ENCODE data around the gene VGLL4. TPM values are rescaled to one million over a fixed set of nuclear protein-coding genes. Genes with fewer than 3 reads are reported as not detected.

Gene VGLL4
- polyA plus RNA-seq, 2 of the 4 experiments (the other 2 are of a cell fraction): 24.7 to 28.1 TPM

DNA sequence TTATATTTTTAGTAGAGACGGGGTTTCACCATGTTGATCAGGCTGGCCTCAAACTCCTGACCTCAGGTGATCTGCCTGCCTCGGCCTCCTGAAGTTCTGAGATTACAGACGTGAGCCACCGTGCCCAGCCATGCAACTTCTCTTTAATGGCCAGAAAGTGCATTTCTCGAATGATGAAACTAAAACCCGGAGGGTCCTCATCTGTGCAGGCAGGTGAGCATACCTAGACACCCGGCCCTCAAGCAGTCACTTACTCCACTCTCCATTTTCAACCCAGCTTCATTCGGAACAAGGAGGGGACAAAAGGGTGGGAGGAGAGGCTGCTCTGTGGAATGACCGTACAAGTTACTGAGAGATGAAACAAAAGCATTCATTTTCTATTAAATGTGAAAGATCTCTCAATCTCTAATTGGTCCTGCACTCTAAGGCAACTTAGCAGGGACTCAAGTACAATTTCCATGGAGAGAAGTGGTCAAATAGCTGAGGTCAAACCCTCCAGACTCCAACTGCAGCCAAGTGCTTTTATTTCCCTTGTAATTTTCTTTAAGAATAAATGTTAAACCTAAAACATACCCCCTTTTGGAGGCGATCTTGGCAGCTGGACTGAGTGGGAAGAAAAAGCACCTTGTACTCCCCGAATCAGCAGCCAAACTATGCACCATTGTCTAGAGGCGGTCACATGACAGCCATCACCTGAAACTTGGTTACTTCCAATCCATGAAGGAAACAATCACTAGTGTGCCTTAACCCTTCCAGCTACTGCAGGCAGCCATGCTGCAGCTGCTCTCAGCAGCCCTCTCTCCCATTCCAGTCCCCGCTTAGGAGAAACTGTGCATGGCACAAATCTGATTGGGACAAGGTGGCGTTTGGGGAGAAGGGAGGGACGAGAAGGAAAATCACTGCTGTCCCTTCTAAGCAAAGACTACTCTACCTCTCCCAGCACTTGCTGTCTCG, 62.2 kb downstream of the VGLL4 start (continued):
- no peak for TF ChIP-seq CHD2 (IDR thresholded peaks at IDR 0.05; ENCODE audit: low read length, partially characterized antibody)

DNA sequence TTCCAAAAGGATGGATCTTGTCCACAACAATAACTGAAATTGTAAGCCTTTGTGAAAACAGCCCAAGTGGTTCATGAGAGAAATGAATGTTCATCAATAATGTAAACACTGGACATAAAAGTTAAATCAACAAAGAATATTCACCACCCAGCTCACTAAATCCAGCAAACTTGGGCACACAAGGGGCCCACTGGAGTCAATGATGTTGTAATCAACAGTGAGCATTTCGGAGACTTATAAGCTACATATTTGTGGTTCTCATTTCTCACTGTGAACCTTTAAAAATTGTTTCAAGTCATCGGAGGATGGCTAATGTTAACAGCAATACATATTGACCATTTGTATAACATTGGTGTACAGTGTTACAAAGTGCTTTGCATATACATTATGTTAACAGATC, 63.1 kb downstream of the VGLL4 start:
- Histone ChIP-seq H3K9me3 (no peaks in the 10 kb centered on the region), H3K4me1 (peaks cover 11% of the 10 kb centered on the region; the same call in 2 of the 3 replicates), H3K4me3 (no peak overlapping the region), H3K27ac (no peak overlapping the region), H3K4me2 (no peak overlapping the region)
- TF ChIP-seq, protein P1, sequence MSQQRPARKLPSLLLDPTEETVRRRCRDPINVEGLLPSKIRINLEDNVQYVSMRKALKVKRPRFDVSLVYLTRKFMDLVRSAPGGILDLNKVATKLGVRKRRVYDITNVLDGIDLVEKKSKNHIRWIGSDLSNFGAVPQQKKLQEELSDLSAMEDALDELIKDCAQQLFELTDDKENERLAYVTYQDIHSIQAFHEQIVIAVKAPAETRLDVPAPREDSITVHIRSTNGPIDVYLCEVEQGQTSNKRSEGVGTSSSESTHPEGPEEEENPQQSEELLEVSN (IDR thresholded peaks at IDR 0.05; ENCODE audit: borderline replicate concordance, low read depth): no peak
- POLR2A ChIA-PET: no interaction called here
- ATAC-seq (no peak), FAIRE-seq (no peak), DNase-seq (ENCODE audit: low read depth in 1 of 2, low spot score in 1 of 2) (no peak)
- CTCF ChIA-PET: interaction anchor here (1.1 to 1.7 kb wide), 2 partner anchors 71 to 202 kb away, joined by 3 to 4 read pairs; no protein-coding TSS in a partner anchor
- 92% methylated on average over 2 of the region's 2 CpGs for WGBS (ENCODE audit: missing lambda C conversion rate)

DNA sequence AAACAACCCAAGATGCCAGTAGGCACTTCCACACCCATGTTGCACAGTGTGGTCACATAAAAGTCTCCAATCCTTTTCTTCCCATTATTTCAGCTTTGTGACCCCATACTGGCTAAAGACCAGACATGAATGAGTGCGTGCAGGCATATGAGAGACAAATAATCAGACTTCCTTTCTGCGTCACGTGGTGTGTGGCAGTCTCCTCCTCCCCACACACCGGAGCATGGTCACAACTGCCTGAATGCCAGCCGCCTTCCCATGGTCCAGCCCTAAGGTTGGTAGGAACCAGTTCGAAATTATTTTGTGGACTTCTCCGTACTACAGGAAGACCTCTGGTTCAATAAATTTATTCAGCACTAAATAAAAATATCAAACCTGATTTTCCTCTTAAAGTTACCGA, 65.5 kb downstream of the VGLL4 start:
- CTCF ChIA-PET: interaction anchor here (0.6 to 1.5 kb wide), 3 partner anchors 77 to 214 kb away, joined by 3 to 4 read pairs (median 3); no protein-coding TSS in a partner anchor
- FAIRE-seq: no peak

GRCh38 chr3:11576453-11576852, 67.3 kb downstream of the VGLL4 start:
- ChIA-PET CTCF (interaction anchor here (1.2 kb wide), 1 partner anchor 13 kb away, joined by 4 read pairs; no protein-coding TSS in a partner anchor), POLR2A (no interaction called here)
- 86% methylated on average over 9 of the region's 9 CpGs for WGBS (ENCODE audit: missing lambda C conversion rate)
- Histone ChIP-seq H3K27ac (no peak overlapping the region), H3K4me1 (no peaks in the 10 kb centered on the region), H3K9me3 (no peaks in the 10 kb centered on the region), H3K4me3 (no peak overlapping the region), H3K4me2 (no peak overlapping the region)
- no peak for DNase-seq (ENCODE audit: low read depth in 1 of 2, low spot score in 1 of 2)
- TF ChIP-seq PHF8 (IDR thresholded peaks at IDR 0.05; ENCODE audit: borderline replicate concordance, low read depth): no peak
- TF ChIP-seq ZNF302 (CRISPR knock-in tag; IDR thresholded peaks at IDR 0.05): no peak
- TF ChIP-seq, protein P2, sequence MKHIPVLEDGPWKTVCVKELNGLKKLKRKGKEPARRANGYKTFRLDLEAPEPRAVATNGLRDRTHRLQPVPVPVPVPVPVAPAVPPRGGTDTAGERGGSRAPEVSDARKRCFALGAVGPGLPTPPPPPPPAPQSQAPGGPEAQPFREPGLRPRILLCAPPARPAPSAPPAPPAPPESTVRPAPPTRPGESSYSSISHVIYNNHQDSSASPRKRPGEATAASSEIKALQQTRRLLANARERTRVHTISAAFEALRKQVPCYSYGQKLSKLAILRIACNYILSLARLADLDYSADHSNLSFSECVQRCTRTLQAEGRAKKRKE (CRISPR knock-in tag; IDR thresholded peaks at IDR 0.05; ENCODE audit: low read depth): no peak
- TF ChIP-seq CHD4 (IDR thresholded peaks at IDR 0.05; ENCODE audit: borderline replicate concordance): no peak
- no peak for TF ChIP-seq SREBF2 (IDR thresholded peaks at IDR 0.05)
- no peak for TF ChIP-seq NR3C1 (IDR thresholded peaks at IDR 0.05)
- no peak for TF ChIP-seq SMC3 (IDR thresholded peaks at IDR 0.05)
- TF ChIP-seq NFE2L2 (conservative IDR thresholded peaks at IDR 0.05; ENCODE audit: low read length): no peak
- TF ChIP-seq CBX8 (IDR thresholded peaks at IDR 0.05): no peak
- no peak for TF ChIP-seq REST (IDR thresholded peaks at IDR 0.05)
- TF ChIP-seq FOSL2 (IDR thresholded peaks at IDR 0.05): no peak
- TF ChIP-seq FOSL2 (CRISPR knock-in tag; IDR thresholded peaks at IDR 0.05): no peak
- TF ChIP-seq HOXB5 (CRISPR knock-in tag; IDR thresholded peaks at IDR 0.05): no peak
- no peak for TF ChIP-seq RNF2 (IDR thresholded peaks at IDR 0.05; ENCODE audit: borderline replicate concordance, low read depth)
- no peak for TF ChIP-seq RAD21 (conservative IDR thresholded peaks at IDR 0.05 in 1 of 2, IDR thresholded peaks at IDR 0.05 in 1 of 2)
- TF ChIP-seq POLR2A (IDR thresholded peaks at IDR 0.05; ENCODE audit: low read length): no peak
- TF ChIP-seq EHMT2 (IDR thresholded peaks at IDR 0.05; ENCODE audit: low read depth): no peak
- no peak for TF ChIP-seq TFCP2L1 (CRISPR knock-in tag; IDR thresholded peaks at IDR 0.05)
- FAIRE-seq: no peak
- ATAC-seq: peak in 1 of 2 experiments; percentile 42; a peak in 3 of 6 replicates

More for the DNA sequence above, 65.5 kb downstream of the VGLL4 start:
- peaks cover 6% of the 10 kb centered on the region; the same call in 1 of the 3 replicates for H3K4me1 ChIP-seq
- H3K9me3 ChIP-seq: no peaks in the 10 kb centered on the region
- no peak overlapping the region for H3K4me3 ChIP-seq
- POLR2A ChIA-PET: no interaction called here
- no peak overlapping the region for H3K27ac ChIP-seq
- H3K4me2 ChIP-seq: no peak overlapping the region
- DNase-seq (ENCODE audit: low read depth in 1 of 2, low spot score in 1 of 2) (no peak), ATAC-seq (no peak)
- TF ChIP-seq MYC (IDR thresholded peaks at IDR 0.05; ENCODE audit: borderline replicate concordance, low read length): no peak
- TF ChIP-seq CHD2 (IDR thresholded peaks at IDR 0.05; ENCODE audit: low read length, partially characterized antibody): no peak
- TF ChIP-seq POLR2AphosphoS2 (conservative IDR thresholded peaks at IDR 0.05; ENCODE audit: low read length): no peak
- TF ChIP-seq, protein P3, sequence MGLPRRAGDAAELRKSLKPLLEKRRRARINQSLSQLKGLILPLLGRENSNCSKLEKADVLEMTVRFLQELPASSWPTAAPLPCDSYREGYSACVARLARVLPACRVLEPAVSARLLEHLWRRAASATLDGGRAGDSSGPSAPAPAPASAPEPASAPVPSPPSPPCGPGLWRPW (IDR thresholded peaks at IDR 0.05): no peak
- no peak for TF ChIP-seq CHD4 (IDR thresholded peaks at IDR 0.05; ENCODE audit: borderline replicate concordance)
- 89% methylated on average over 8 of the region's 8 CpGs for WGBS (ENCODE audit: missing lambda C conversion rate)

Data from A549 (cell line).